ENCODE measurements around the gene TENM3.
A peak's percentile ranks its signal among the peaks of the same experiment; 100 is the strongest.

TENM3 gene

DNA sequence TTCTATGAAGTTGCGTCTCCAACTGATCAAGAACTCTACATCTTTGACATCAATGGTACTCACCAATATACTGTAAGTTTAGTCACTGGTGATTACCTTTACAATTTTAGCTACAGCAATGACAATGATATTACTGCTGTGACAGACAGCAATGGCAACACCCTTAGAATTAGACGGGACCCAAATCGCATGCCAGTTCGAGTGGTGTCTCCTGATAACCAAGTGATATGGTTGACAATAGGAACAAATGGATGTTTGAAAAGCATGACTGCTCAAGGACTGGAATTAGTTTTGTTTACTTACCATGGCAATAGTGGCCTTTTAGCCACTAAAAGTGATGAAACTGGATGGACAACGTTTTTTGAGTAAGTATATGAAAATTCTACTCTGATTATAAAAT is 511.7 kb downstream of the TENM3 start:
- no peak for DNase-seq

DNA sequence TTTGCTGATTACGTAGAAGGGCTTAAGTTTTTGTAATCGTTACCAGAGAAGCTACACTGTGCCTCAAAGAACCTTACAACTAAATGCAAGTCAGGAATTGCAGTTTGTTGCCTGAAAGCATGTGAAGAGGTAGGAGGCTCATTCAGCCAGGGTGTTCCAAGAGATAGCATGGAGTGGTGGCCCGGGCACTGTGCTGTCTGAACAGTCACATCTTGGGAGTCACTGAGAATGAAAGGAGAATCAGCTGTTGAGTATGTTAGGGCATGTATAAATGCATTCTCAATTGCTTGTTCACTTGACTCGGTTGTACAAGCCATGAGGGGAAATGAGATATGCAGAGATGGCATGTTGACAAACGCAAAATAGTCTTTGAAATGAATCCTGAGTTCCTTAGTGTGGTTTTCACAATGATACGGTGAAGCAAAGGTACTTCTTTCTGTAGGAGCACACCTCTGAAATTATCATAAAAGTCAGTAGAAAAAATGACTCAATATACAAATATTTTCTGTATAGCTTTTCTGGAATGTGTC is 513.0 kb downstream of the TENM3 start:
- no peak for DNase-seq

DNA sequence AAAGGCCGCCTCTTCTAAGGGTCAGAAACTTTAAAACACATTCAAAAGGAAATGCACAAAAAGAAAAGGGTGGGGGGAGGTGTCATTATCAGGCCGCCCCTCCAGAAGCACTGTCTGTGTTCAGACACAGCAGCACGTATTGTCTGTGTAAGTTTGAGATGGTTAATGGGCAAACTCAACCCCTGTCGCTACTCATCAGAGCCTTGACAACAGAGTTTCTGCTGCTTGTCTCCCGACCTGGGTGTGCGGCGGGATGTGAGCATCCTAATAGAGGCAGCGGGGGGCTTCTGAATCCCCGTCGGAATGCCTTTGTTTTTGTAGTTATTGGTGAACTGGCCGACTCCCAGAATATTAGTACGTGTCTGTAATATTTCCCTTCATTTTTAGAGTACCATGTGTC is 515.1 kb downstream of the TENM3 start:
- DNase-seq: no peak

GRCh38 chr4:182760551-182761043 is 517.4 kb downstream of the TENM3 start:
- DNase-seq: no peak

DNA sequence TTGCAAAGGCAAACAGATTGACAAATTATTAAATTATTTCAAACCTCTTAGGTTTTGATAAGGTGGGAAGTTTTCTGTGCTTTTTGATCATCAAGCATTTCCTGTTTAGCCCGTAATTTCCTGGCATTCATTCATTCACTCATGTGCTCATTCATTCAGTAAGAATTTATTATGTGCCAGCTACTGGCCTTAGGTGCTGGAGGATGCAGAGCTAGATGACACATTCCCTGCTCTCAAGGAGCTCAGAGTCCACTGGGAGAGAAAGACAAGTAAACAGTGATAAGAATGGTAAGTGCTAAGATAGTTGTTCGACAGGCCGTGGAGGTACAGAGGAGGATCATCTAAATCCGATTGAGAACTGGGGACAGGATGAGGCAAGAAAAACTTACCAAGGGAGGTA is 520.9 kb downstream of the TENM3 start:
- DNase-seq: no peak

GRCh38 chr4:182764642-182765041 is 521.4 kb downstream of the TENM3 start:
- no peak for DNase-seq

- no peak for DNase-seq
Measured at GRCh38 chr4:182765987-182766856, 523.0 kb downstream of the TENM3 start.

DNA sequence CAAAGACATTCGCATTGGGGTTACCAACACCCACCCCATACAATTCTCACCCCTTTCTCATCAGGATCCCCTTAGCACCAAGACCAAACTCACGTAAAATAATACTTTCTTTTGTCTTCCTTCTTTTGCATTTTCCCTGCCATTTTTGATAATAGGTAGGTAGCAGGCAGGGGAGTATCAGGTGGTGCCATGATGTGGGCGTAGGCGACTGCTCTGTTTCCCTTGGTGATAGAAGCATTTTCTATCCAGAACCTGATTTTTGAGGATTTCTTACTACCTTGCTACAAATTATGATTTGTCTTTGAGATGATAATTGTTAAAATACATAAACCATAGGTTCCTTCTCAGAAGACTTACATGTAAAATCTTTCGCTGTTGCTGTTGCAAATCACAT is 523.7 kb downstream of the TENM3 start:
- DNase-seq: no peak

GRCh38 chr4:182768838-182769237 is 525.6 kb downstream of the TENM3 start:
- DNase-seq: no peak

GRCh38 chr4:182770259-182770995 is 527.2 kb downstream of the TENM3 start:
- peak; percentile 15 for DNase-seq

DNA sequence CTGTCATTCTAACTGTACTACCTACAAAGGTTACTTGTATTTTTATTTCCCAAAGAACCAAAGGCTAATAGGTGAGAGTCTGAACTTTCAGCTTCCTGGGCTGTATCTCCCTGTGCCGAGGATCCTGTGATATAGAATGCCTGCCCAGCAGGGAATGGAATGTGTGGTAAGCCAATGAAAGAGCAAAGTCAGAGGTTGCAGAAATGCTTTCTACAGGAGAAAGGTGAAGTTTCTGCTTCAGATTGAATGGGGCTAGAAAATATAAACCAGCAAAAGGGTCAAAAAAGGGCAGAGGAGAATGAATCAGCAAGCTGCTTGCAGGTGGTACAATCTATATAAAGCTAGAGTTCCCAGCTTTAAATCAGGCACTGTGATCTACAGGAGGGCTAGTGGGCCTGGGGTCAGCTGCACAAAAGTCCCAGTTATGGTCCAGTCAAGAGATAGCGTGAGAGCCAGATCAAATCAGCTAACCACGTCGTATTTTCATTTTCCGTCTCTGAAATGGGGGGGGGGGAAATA is 527.9 kb downstream of the TENM3 start:
- no peak for DNase-seq

DNA sequence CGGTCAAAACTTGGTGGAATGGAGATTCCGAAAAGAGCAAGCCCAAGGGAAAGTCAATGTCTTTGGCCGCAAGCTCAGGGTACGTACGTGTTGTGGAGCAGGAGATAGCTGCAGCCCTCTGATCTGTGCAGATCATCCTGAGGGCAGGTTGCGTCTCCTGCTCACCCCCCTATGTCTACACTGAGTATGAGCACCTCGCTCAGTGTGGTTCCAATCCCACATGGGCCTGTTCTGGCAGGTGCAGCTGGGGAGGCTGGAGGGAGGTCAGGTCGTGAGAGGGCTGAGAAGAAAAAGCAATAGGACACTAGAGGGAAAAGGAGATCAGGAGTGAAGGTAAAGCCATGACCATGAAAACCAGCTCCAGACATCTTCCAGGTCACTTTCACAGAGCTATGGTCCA is 531.9 kb downstream of the TENM3 start:
- no peak for DNase-seq

- DNase-seq: no peak
Measured at GRCh38 chr4:182776376-182777105, 533.3 kb downstream of the TENM3 start.

- no peak for DNase-seq
Measured at GRCh38 chr4:182778222-182778982, 535.2 kb downstream of the TENM3 start.

DNA sequence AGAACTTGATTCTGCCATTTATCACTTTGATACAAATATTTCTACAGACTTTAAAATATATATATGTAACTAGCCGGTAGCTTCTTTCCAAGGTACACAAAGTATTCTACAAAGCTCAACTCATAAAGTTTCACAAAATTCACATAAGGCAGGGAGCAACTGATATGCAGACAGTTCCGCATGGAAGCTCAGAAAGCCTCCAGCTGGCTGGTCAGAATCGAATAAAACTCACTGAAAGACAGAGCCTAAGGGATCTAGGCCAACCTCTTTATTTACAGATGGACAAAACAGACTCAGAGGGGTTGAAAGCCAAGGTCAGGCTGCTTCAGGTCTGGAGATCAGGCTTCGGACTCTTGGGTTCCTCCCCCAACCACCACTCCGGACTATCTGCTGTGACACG is 543.8 kb downstream of the TENM3 start:
- no peak for DNase-seq

- DNase-seq: no peak
Measured at GRCh38 chr4:182788201-182788600, 545.0 kb downstream of the TENM3 start.

DNA sequence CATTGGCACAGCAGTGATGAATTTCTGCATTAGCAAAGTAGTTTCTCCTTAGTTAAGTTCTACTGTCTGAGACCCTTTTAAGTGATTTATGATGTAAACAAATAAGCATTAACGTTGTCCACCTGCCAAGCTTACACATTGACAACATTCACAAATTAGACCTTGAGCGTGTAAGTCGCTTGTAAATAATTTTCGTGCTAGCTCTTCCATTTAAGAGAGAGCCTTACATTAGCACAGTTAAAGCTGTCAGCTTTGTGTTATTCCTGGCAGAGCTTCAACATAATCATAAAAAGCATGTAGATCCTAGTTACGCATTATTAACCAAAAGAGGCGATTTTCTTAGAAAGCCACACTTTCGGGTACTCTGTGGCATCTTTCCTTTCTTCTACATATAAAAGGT is 546.3 kb downstream of the TENM3 start:
- DNase-seq: no peak

- no peak for DNase-seq
Measured at GRCh38 chr4:182795446-182796238, 552.4 kb downstream of the TENM3 start.

DNA sequence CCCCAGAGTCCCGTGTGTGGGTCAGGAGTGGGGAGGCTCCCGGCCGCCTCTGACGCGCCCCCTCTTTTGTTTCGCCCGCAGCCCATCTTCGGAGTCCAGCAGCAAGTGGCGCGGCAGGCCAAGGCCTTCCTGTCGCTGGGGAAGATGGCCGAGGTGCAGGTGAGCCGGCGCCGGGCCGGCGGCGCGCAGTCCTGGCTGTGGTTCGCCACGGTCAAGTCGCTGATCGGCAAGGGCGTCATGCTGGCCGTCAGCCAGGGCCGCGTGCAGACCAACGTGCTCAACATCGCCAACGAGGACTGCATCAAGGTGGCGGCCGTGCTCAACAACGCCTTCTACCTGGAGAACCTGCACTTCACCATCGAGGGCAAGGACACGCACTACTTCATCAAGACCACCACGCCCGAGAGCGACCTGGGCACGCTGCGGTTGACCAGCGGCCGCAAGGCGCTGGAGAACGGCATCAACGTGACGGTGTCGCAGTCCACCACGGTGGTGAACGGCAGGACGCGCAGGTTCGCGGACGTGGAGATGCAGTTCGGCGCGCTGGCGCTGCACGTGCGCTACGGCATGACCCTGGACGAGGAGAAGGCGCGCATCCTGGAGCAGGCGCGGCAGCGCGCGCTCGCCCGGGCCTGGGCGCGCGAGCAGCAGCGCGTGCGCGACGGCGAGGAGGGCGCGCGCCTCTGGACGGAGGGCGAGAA is 556.5 kb downstream of the TENM3 start:
- no peak for DNase-seq

DNA sequence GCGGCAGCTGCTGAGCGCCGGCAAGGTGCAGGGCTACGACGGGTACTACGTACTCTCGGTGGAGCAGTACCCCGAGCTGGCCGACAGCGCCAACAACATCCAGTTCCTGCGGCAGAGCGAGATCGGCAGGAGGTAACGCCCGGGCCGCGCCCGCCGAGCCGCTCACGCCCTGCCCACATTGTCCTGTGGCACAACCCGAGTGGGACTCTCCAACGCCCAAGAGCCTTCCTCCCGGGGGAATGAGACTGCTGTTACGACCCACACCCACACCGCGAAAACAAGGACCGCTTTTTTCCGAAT is 557.0 kb downstream of the TENM3 start:
- no peak for DNase-seq

- DNase-seq: no peak
Measured at GRCh38 chr4:182801636-182802035, 558.4 kb downstream of the TENM3 start.
